SU-DHL-6 (cell line): ENCODE data around the gene THEMIS.
"Not testable (repeated sequence)": the region's sequence is repeated elsewhere in the genome, so short reads cannot be mapped to it uniquely, and the experiment has no call there.

Experiments
- H2AFZ ChIP-seq: fragments of 200-600 bp; sonication (generic); 2 replicates; pipeline ENCODE4 v1.6.1; 2014; ENCODE audit warnings: low read depth, mild to moderate bottlenecking, moderate library complexity, mixed read lengths, antibody characterized with exemption, low read length; ENCODE audit not compliant: severe bottlenecking
- H3F3A ChIP-seq: fragments of 200-600 bp; shearing (Covaris generic); 2 replicates; pipeline ENCODE4 v1.6.0; 2016; ENCODE audit warnings: antibody characterized with exemption, mild to moderate bottlenecking; ENCODE audit not compliant: insufficient read depth
- H3K27ac ChIP-seq: fragments of 200-600 bp; sonication (generic); 2 replicates; pipeline ENCODE4 v1.5.1; 2016; ENCODE audit warnings: low read depth, mild to moderate bottlenecking, low read length, moderate library complexity, mixed read lengths
- H3K27me3 ChIP-seq: fragments of 200-600 bp; sonication (generic), shearing (Covaris generic); 2 replicates; pipeline ENCODE4 v1.6.0; 2014; ENCODE audit warnings: mild to moderate bottlenecking, low read length
- H3K36me3 ChIP-seq: fragments of 200-600 bp; sonication (generic); 2 replicates; pipeline ENCODE4 v1.6.1; 2014; ENCODE audit warnings: mild to moderate bottlenecking, low read length, mixed read lengths
- H3K4me2 ChIP-seq: fragments of 300-600, 200-600 bp; shearing (Covaris generic), sonication (generic); 2 replicates; pipeline ENCODE4 v1.6.0; 2014; ENCODE audit warnings: low read length, low read depth, mild to moderate bottlenecking; ENCODE audit not compliant: poor library complexity, severe bottlenecking
- H3K4me3 ChIP-seq: fragments of 200-600 bp; sonication (generic); 2 replicates; pipeline ENCODE4 v1.5.1; 2014; ENCODE audit warnings: antibody characterized with exemption, low read length, mild to moderate bottlenecking, mixed read lengths; ENCODE audit not compliant: insufficient read depth, poor library complexity, severe bottlenecking
- H3K79me2 ChIP-seq: fragments of 200-600 bp; sonication (generic); 2 replicates; pipeline ENCODE4 v1.6.1; 2014; ENCODE audit warnings: mild to moderate bottlenecking, low read length, moderate library complexity; ENCODE audit not compliant: insufficient read depth
- H3K9ac ChIP-seq: fragments of 200-600 bp; sonication (generic); 2 replicates; pipeline ENCODE4 v1.7.0; 2014; ENCODE audit warnings: mild to moderate bottlenecking, low read length
- H3K9me2 ChIP-seq: fragments of 200-600 bp; sonication (generic); replicated peaks from 2 replicates; pipeline ENCODE4 v1.6.1; 2014; ENCODE audit warnings: low read length; ENCODE audit not compliant: insufficient read depth
- H3K9me3 ChIP-seq: fragments of 200-600 bp; sonication (generic); 2 replicates; pipeline ENCODE4 v1.6.1; 2014; ENCODE audit warnings: low read length, mixed read lengths; ENCODE audit not compliant: insufficient read depth
- H4K20me1 ChIP-seq: fragments of 200-600 bp; sonication (generic); 2 replicates; pipeline ENCODE4 v1.6.1; 2014; ENCODE audit warnings: low read depth, mild to moderate bottlenecking, antibody characterized with exemption, low read length, moderate library complexity, mixed read lengths
- EZH2phosphoT487 ChIP-seq: fragments of 200-600 bp; sonication (generic), shearing (Covaris generic); conservative IDR thresholded peaks from 2 replicates; pipeline ENCODE4 v1.6.1; 2018; ENCODE audit warnings: mild to moderate bottlenecking, antibody characterized with exemption, low read length, moderate library complexity, mixed read lengths
- TF ChIP-seq, protein P1 (sequence below): fragments of 200-600 bp; sonication (generic); IDR thresholded peaks from one replicate; pipeline ENCODE4 v1.5.1; 2017; ENCODE audit warnings: antibody characterized with exemption, mild to moderate bottlenecking, low read length, moderate library complexity; ENCODE audit not compliant: insufficient read depth, poor library complexity, severe bottlenecking

The THEMIS gene

DNA sequence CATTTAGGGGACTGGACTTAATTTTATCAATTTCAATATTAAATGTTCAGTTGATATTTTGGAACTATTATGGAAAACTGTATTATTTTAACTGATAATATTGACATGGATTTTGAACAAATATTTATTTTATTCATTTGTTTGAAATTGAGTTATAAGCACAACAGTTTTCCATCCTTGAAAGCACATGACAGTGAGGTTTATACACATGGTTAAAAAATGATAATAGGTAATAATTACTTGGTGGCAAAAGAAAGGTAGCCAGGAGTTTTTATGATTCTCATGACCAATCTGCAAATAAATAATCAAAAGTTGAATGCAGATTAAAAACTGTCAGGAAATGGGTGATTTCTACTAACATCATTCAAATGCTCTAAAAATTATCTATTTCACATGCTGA, 210.3 kb downstream of the THEMIS start:
- Histone ChIP-seq H2AFZ (no peak overlapping the region), H4K20me1 (0 out of 2 replicates have a peak, but pooled peaks cover 3% of the 10 kb centered on the region), H3K9me2 (no peaks in the 10 kb centered on the region), H3K4me3 (no peak overlapping the region), H3F3A (no peaks in the 10 kb centered on the region), H3K4me2 (no peak overlapping the region), H3K79me2 (no peaks in the 10 kb centered on the region), H3K27me3 (no peaks in the 10 kb centered on the region), H3K27ac (no peak overlapping the region), H3K36me3 (no peaks in the 10 kb centered on the region), H3K9ac (no peak overlapping the region), H3K9me3 (no peaks in the 10 kb centered on the region)
- TF ChIP-seq, protein P1, sequence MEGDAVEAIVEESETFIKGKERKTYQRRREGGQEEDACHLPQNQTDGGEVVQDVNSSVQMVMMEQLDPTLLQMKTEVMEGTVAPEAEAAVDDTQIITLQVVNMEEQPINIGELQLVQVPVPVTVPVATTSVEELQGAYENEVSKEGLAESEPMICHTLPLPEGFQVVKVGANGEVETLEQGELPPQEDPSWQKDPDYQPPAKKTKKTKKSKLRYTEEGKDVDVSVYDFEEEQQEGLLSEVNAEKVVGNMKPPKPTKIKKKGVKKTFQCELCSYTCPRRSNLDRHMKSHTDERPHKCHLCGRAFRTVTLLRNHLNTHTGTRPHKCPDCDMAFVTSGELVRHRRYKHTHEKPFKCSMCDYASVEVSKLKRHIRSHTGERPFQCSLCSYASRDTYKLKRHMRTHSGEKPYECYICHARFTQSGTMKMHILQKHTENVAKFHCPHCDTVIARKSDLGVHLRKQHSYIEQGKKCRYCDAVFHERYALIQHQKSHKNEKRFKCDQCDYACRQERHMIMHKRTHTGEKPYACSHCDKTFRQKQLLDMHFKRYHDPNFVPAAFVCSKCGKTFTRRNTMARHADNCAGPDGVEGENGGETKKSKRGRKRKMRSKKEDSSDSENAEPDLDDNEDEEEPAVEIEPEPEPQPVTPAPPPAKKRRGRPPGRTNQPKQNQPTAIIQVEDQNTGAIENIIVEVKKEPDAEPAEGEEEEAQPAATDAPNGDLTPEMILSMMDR = no peak
- TF ChIP-seq EZH2phosphoT487 = no peak

DNA sequence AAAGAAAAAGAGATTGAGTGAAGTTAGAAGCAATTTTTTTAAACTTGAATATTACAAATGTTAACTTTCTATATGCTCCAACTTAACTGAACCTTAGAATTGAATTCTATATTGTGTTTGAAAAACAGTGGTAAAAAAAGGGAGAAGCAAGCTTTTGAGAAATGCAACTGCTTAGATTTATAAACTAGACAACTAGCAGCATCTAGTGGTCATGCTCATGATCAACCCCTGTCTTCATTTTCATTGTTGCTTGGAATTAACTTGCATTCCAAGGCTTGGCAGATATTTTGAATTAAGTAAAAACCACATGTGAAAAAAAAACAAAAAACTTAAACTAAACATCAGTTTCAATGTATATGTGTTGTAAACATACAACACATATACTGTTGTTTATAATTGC, 210.8 kb downstream of the THEMIS start:
- no peak overlapping the region for H3K4me2 ChIP-seq
- no peak overlapping the region for H2AFZ ChIP-seq
- H3K4me3 ChIP-seq = no peak overlapping the region
- no peaks in the 10 kb centered on the region for H3K9me3 ChIP-seq
- no peaks in the 10 kb centered on the region for H3K79me2 ChIP-seq
- no peaks in the 10 kb centered on the region for H3K36me3 ChIP-seq
- H4K20me1 ChIP-seq = 0 out of 2 replicates have a peak, but pooled peaks cover 3% of the 10 kb centered on the region
- H3K9me2 ChIP-seq = no peaks in the 10 kb centered on the region
- H3F3A ChIP-seq = no peaks in the 10 kb centered on the region
- no peak overlapping the region for H3K9ac ChIP-seq
- no peak overlapping the region for H3K27ac ChIP-seq
- H3K27me3 ChIP-seq = no peaks in the 10 kb centered on the region
- TF ChIP-seq EZH2phosphoT487 = no peak
- TF ChIP-seq, protein P1 = no peak

DNA sequence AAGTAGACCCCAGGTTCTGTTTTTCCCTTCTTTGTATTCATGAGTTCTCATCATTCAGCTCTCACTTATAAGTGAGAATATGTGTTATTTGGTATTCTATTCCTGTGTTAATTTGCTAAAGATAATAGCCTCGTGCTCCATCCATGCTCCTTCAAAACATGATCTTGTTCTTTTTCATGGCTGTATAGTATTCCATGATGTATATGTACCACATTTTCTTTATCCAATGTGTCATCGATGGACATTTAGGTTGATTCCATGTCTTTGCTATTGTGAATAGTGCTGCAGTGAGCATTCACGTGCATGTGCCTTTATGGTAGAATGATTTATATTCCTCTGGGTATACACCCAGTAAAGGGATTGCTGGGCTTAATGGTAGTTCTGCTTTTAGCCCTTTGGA, 213.4 kb downstream of the THEMIS start:
- not testable (repeated sequence) for H3K36me3 ChIP-seq, H3K79me2 ChIP-seq, H3K9me2 ChIP-seq, H3K4me2 ChIP-seq, H2AFZ ChIP-seq, H3K9ac ChIP-seq, H3K27me3 ChIP-seq, H3K27ac ChIP-seq, H4K20me1 ChIP-seq, H3K9me3 ChIP-seq, H3F3A ChIP-seq, H3K4me3 ChIP-seq

DNA sequence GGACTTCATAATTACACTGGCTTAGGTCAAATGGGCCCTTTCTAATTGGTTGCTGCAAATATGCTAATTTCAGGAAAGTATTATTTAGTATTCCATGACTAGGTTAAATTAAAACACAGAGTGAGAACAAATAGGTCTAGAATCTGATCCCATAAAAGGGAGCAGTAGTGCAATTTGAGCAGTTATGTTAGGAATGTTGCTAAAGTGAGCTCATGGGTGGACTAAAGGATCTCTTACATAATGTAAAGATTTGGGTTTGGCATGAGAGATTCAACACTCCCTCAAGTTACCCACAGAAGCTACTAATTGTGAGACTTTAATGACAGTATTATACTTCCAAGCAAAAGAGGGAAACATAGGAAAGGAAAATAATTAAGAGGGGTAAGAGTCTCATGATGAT, 214.8 kb downstream of the THEMIS start:
- H3K36me3 ChIP-seq = no peaks in the 10 kb centered on the region
- H3K4me2 ChIP-seq = no peak overlapping the region
- no peaks in the 10 kb centered on the region for H3K9me3 ChIP-seq
- no peaks in the 10 kb centered on the region for H3K27me3 ChIP-seq
- no peaks in the 10 kb centered on the region for H3K9me2 ChIP-seq
- H3K79me2 ChIP-seq = no peaks in the 10 kb centered on the region
- H2AFZ ChIP-seq = no peak overlapping the region
- H3K9ac ChIP-seq = no peak overlapping the region
- no peak overlapping the region for H3K4me3 ChIP-seq
- H4K20me1 ChIP-seq = no peaks in the 10 kb centered on the region
- no peaks in the 10 kb centered on the region for H3F3A ChIP-seq
- no peak for TF ChIP-seq EZH2phosphoT487
- TF ChIP-seq, protein P1 = no peak
- no peak overlapping the region for H3K27ac ChIP-seq
